ENCODE measurements around the gene B3GNT5.

The B3GNT5 gene

DNA sequence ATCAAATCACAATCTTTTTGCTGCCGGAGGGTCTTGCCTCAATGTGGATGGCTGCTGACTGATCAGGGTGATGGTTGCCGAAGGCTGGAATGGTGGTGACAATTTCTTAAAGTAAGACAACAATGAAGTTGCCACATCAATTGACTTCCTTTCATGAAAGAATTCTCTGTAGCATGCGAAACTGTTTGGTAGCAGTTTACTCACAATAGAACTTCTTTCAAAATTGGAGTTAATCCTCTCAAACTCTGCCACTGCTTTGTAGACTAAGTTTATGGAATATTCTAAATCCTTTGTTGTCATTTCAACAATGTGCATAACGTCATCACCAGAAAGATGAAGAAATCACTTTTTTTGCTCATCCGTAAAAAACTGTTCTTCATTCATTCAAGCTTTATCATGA, 65.8 kb downstream of the B3GNT5 start:
- TF ChIP-seq TAF1 (IDR thresholded peaks at IDR 0.05; ENCODE audit: borderline replicate concordance, insufficient read depth, low read length) = no peak

DNA sequence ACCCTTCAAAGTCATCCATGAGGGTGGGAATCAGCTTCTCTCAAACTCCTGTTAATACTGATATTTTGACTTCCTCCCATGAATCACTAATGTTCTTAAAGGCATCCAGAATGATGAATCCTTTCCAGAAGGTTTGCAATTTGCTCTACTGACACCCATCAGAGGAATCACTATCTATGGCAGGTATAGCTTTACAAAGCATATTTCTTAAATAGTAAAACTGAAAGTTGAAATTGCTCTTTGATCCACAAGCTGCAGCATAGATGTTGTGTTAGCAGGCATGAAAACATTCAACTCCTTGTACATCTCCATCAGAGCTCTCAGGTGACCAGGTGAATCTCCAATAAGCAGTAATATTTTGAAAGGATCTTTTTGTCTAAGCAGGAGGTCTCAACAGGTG, 66.3 kb downstream of the B3GNT5 start:
- TF ChIP-seq, protein P1, sequence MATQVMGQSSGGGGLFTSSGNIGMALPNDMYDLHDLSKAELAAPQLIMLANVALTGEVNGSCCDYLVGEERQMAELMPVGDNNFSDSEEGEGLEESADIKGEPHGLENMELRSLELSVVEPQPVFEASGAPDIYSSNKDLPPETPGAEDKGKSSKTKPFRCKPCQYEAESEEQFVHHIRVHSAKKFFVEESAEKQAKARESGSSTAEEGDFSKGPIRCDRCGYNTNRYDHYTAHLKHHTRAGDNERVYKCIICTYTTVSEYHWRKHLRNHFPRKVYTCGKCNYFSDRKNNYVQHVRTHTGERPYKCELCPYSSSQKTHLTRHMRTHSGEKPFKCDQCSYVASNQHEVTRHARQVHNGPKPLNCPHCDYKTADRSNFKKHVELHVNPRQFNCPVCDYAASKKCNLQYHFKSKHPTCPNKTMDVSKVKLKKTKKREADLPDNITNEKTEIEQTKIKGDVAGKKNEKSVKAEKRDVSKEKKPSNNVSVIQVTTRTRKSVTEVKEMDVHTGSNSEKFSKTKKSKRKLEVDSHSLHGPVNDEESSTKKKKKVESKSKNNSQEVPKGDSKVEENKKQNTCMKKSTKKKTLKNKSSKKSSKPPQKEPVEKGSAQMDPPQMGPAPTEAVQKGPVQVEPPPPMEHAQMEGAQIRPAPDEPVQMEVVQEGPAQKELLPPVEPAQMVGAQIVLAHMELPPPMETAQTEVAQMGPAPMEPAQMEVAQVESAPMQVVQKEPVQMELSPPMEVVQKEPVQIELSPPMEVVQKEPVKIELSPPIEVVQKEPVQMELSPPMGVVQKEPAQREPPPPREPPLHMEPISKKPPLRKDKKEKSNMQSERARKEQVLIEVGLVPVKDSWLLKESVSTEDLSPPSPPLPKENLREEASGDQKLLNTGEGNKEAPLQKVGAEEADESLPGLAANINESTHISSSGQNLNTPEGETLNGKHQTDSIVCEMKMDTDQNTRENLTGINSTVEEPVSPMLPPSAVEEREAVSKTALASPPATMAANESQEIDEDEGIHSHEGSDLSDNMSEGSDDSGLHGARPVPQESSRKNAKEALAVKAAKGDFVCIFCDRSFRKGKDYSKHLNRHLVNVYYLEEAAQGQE (IDR thresholded peaks at IDR 0.05; ENCODE audit: insufficient read depth in 1 of 2, low read depth in 2 of 2, low read length in 2 of 2) = no peak
- TF ChIP-seq POLR2AphosphoS5 (IDR thresholded peaks at IDR 0.05; ENCODE audit: low read depth, low read length) = no peak
- TF ChIP-seq TAF1 (IDR thresholded peaks at IDR 0.05; ENCODE audit: borderline replicate concordance, insufficient read depth, low read length) = no peak
- TF ChIP-seq SIN3A (IDR thresholded peaks at IDR 0.05; ENCODE audit: borderline replicate concordance, insufficient read depth, low read length) = no peak
- no peak for TF ChIP-seq FOXP2 (optimal IDR thresholded peaks at IDR 0.05; ENCODE audit: borderline replicate concordance, extremely low read depth, extremely low read length, insufficient read depth)
